RWPE2 (cell line): Measurements from ENCODE around the gene TYW5.

ENCODE experiments used
- ATAC-seq: fragments of 200-7000 bp; cut with Tn5 transposase; 3 replicates; pipeline ENCODE4 v1.9.1; 2021; ENCODE audit warnings: low read depth
- DNase-seq: peaks from one replicate; pipeline ENCODE4 v3.0.0-alpha.2; 2020; ENCODE audit warnings: low spot score
- H3K27ac ChIP-seq: fragments of 450-650 bp; 2 replicates; pipeline ENCODE4 v1.5.1; 2017; ENCODE audit warnings: mild to moderate bottlenecking; ENCODE audit not compliant: poor library complexity, severe bottlenecking
- H3K27me3 ChIP-seq: fragments of 250-450 bp; sonication (Bioruptor Pico); 2 replicates; pipeline ENCODE4 v1.5.1; 2021; ENCODE audit warnings: mild to moderate bottlenecking, moderate library complexity; ENCODE audit not compliant: insufficient read depth, poor library complexity, severe bottlenecking
- H3K36me3 ChIP-seq: fragments of 250-450 bp; sonication (Bioruptor Pico); 2 replicates; pipeline ENCODE4 v1.5.1; 2020; ENCODE audit warnings: low read depth, mild to moderate bottlenecking, moderate library complexity
- H3K4me1 ChIP-seq: fragments of 250-450 bp; sonication (Bioruptor Pico); 2 replicates; pipeline ENCODE4 v1.5.1; 2021; ENCODE audit warnings: mild to moderate bottlenecking, moderate library complexity; ENCODE audit not compliant: insufficient read depth, poor library complexity, severe bottlenecking
- H3K4me3 ChIP-seq: fragments of 250-450 bp; sonication (Bioruptor Pico); 2 replicates; pipeline ENCODE4 v1.5.1; 2021; ENCODE audit warnings: mild to moderate bottlenecking, moderate library complexity; ENCODE audit not compliant: severe bottlenecking
- H3K9me3 ChIP-seq: fragments of 250-450 bp; sonication (Bioruptor Pico); 2 replicates; pipeline ENCODE4 v1.5.1; 2021; ENCODE audit warnings: mild to moderate bottlenecking, moderate library complexity; ENCODE audit not compliant: severe bottlenecking
- TF ChIP-seq, protein P1 (sequence below): fragments of 450-650 bp; IDR thresholded peaks from one replicate; pipeline ENCODE4 v1.5.1; 2017; ENCODE audit warnings: mild to moderate bottlenecking, moderate library complexity; ENCODE audit not compliant: poor library complexity, severe bottlenecking

TYW5 gene

DNA sequence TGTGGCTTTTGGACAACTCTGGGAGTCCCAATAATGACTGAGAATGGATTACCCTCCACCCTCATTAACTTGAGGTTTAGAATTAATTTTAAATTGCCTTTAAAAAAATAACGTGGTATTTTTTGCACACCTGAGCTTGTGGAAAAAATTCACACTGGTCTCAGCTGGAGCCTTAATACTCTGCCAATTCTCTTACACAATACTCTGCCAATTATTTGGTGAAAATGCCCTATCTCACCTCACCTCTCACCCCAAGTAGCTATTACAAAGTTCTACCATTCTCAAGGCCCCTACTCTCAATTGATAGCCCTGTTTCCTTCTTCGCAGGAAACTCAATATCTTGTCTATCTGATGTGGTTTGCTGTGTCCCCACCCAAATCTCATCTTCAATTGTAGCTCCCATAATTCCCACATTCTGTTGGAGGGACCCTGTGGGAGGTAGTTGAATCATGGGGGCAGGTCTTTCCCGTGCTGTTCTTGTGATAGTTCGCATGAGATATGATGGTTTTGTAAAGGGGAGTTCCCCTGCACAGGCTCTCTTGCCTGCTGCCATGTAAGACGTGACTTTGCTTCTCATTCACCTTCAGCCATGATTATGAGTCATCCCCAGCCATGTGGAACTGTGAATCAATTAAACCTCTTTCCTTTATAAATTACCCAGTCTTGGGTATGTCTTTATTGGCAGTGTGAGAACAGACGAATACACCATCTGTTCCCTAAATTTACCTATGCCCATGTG lies 71.6 kb downstream of the TYW5 start:
- Histone ChIP-seq H3K4me3 (no peak overlapping the region), H3K36me3 (no peaks in the 10 kb centered on the region), H3K27ac (no peak overlapping the region), H3K9me3 (no peaks in the 10 kb centered on the region), H3K4me1 (no peaks in the 10 kb centered on the region), H3K27me3 (peaks cover 12% of the 10 kb centered on the region)
- DNase-seq, result no peak
- TF ChIP-seq, protein P1, sequence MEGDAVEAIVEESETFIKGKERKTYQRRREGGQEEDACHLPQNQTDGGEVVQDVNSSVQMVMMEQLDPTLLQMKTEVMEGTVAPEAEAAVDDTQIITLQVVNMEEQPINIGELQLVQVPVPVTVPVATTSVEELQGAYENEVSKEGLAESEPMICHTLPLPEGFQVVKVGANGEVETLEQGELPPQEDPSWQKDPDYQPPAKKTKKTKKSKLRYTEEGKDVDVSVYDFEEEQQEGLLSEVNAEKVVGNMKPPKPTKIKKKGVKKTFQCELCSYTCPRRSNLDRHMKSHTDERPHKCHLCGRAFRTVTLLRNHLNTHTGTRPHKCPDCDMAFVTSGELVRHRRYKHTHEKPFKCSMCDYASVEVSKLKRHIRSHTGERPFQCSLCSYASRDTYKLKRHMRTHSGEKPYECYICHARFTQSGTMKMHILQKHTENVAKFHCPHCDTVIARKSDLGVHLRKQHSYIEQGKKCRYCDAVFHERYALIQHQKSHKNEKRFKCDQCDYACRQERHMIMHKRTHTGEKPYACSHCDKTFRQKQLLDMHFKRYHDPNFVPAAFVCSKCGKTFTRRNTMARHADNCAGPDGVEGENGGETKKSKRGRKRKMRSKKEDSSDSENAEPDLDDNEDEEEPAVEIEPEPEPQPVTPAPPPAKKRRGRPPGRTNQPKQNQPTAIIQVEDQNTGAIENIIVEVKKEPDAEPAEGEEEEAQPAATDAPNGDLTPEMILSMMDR, result no peak
- ATAC-seq, result no peak

DNA sequence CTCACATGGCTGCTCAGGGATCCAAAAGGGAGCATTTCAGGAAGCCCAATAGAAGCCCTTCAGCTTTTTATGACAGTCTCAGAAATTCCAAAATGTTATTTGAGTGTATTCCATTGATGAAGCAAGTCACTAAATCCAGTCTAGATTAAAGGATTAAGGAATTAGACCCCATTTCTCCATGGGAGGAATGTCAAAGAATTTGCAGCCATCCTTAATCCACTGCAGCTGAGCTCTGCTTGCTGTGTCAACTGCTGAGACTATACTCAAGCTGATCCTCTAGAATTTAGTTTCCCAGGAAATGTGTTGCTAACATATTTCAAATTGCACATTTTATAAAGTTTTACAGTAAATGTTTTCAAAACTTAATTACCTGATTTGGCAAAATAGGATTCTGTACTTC lies 72.6 kb downstream of the TYW5 start:
- TF ChIP-seq, protein P1, result no peak
- ATAC-seq, result no peak
- no peaks in the 10 kb centered on the region for H3K36me3 ChIP-seq
- H3K4me1 ChIP-seq, result no peaks in the 10 kb centered on the region
- H3K27ac ChIP-seq, result no peak overlapping the region
- DNase-seq, result no peak
- H3K4me3 ChIP-seq, result no peak overlapping the region
- peaks cover 12% of the 10 kb centered on the region for H3K27me3 ChIP-seq
- no peaks in the 10 kb centered on the region for H3K9me3 ChIP-seq
